ENCODE results near the gene LRTM2. TPM values are rescaled to one million over a fixed set of nuclear protein-coding genes. Genes with fewer than 3 reads are reported as not detected.

The LRTM2 gene
- total and polyA plus RNA-seq, 9 of the 15 experiments (the other 6 are each of a cell fraction or from before 2014, with no cell fraction given) = 0.09 TPM; not detected in 8

- TF ChIP-seq MGA (IDR thresholded peaks at IDR 0.05) (no peak), DPF2 (IDR thresholded peaks at IDR 0.05) (peak; percentile 88), TEAD2 (tag; IDR thresholded peaks at IDR 0.05) (no peak), CAMTA2 (CRISPR knock-in tag; conservative IDR thresholded peaks at IDR 0.05) (no peak), ATF7 (IDR thresholded peaks at IDR 0.05) (peak; percentile 46; the same call in 1 of the 2 replicates), ZNF764 (CRISPR knock-in tag; IDR thresholded peaks at IDR 0.05; ENCODE audit: low read depth) (no peak), ZNF512 (tag; IDR thresholded peaks at IDR 0.05) (no peak), ETV1 (tag; conservative IDR thresholded peaks at IDR 0.05; ENCODE audit: low read depth) (peak; percentile 69; the same call in 1 of the 2 replicates), IFI16 (CRISPR knock-in tag; IDR thresholded peaks at IDR 0.05) (no peak), IRF2 (CRISPR knock-in tag; IDR thresholded peaks at IDR 0.05) (no peak), TFAP4 (CRISPR knock-in tag; IDR thresholded peaks at IDR 0.05; ENCODE audit: borderline replicate concordance) (peak; percentile 80), SMAD1 (IDR thresholded peaks at IDR 0.05; ENCODE audit: low read depth, low read length, partially characterized antibody) (peak; percentile 57), MCM7 (IDR thresholded peaks at IDR 0.05) (no peak), ZNF134 (CRISPR knock-in tag; conservative IDR thresholded peaks at IDR 0.05) (no peak), EHMT2 (IDR thresholded peaks at IDR 0.05) (peak; percentile 72; the same call in 1 of the 2 replicates)
Observed at GRCh38 chr12:1812650-1813302, 7.6 kb upstream of the LRTM2 start (continued).

Data from K562 (cell line).